Activated T-cell treated with anti-CD3 and anti-CD28 coated beads, Interleukin-2, amount 50 U/mL, for 72 hours (primary cell): ENCODE data around the gene TMEM115. TPM values are rescaled to one million over a fixed set of nuclear protein-coding genes. Genes with fewer than 3 reads are reported as not detected.

Experiments used
- ATAC-seq, 2 donors: fragments of 150-1000 bp; cut with Tn5 transposase; replicated peaks in 1 of 2; 2 replicates each; pipeline ENCODE4 v1.10.0; 2021; ENCODE audit warnings: moderate library complexity in 2 of 2, mild to moderate bottlenecking in 1 of 2
- DNase-seq, 2 donors: peaks; one replicate each; pipeline ENCODE4 v3.0.0; 2021 to 2022; ENCODE audit warnings: mixed read lengths in 1 of 2
- H3K27ac Mint-ChIP-seq: one replicate; pipeline ENCODE4 v1.8.0; 2022; ENCODE audit warnings: mild to moderate bottlenecking, moderate library complexity, mixed read lengths
- H3K27me3 Mint-ChIP-seq: one replicate; pipeline ENCODE4 v1.8.0; 2022; ENCODE audit warnings: low read depth, mixed read lengths
- H3K36me3 Mint-ChIP-seq, 2 donors: one replicate each; pipeline ENCODE4 v1.8.0; 2022; ENCODE audit warnings: mixed read lengths in 2 of 2, mild to moderate bottlenecking in 1 of 2; ENCODE audit not compliant: insufficient read depth in 2 of 2
- H3K4me1 Mint-ChIP-seq: one replicate; pipeline ENCODE4 v1.8.0; 2022; ENCODE audit warnings: low read depth, mixed read lengths
- H3K4me3 Mint-ChIP-seq, 2 donors: one replicate each; pipeline ENCODE4 v1.8.0; 2022; ENCODE audit warnings: mild to moderate bottlenecking in 2 of 2, mixed read lengths in 2 of 2, moderate library complexity in 2 of 2
- H3K9me3 Mint-ChIP-seq, 2 donors: one replicate each; pipeline ENCODE4 v1.8.0; 2022; ENCODE audit warnings: mixed read lengths in 2 of 2
- total RNA-seq, 2 donors: library from RNA; stranded (reverse); gene quantifications; one replicate each; pipeline ENCODE4 v1.2.3, GENCODE V29; 2022

The TMEM115 gene
- total RNA-seq, 2 donors from 2014 or later: 21.5 to 22.6 TPM

DNA sequence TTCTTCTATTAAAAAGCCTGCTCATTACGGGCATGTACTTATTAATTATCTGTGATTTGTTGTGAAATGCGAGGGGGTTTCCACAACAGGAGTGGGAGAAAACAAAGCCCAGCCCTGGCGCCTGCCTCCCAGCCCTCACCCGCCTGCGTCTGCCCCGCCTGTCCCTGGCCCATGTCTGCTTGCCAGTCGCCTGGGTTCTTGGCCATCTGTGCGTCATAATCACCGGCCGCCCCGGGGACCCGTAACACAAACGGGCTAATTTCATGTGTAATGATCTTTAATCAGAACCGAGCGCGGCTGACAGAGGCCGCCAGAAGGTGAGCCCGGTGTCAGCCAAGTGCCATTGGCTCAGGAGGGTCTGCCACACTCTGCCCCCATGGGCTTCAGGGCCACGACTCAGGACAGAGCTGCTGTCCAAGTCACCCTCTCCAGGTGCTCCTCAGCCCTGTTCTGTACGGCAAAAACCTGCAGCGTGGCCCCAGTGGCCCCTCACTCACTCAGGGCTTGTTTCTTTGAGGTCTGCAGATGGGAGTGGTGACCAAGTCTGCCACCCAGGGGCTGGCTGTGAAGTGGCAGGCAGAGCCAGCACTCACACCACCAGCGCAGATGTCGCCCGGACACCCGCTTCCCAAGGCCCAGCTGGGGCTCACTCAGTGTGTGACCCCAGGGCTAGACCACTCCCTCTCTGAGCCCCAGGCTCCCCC is 28.8 kb upstream of the TMEM115 start:
- no peak for ATAC-seq
- H3K4me3 Mint-ChIP-seq: no peak overlapping the region
- H3K4me1 Mint-ChIP-seq: peaks cover 7% of the 10 kb centered on the region
- H3K9me3 Mint-ChIP-seq: no peaks in the 10 kb centered on the region
- no peaks in the 10 kb centered on the region for H3K36me3 Mint-ChIP-seq
- DNase-seq: no peak
- no peaks in the 10 kb centered on the region for H3K27me3 Mint-ChIP-seq
- no peak overlapping the region for H3K27ac Mint-ChIP-seq

DNA sequence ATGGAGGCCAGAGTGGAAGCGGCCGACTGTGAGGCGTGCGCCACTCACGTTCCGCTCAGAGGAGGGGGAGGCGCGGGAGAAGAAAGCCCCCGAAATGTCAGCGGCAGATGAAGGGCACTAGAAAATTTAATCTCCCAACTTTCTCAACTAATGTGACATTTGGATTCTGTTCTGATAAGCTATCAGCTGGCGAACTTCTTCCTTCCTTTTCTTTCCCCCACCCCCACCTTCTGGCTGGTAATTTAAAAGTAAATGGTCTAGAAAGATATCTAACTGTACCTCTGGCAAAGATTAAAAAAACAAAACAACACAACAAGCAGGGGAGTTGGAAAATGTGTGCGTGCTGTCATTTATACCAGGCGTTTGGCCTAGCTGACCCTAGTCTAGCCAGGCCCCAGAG is 26.4 kb upstream of the TMEM115 start:
- Mint-ChIP-seq H3K9me3 (no peaks in the 10 kb centered on the region), H3K27ac (no peak overlapping the region), H3K27me3 (no peaks in the 10 kb centered on the region), H3K36me3 (no peaks in the 10 kb centered on the region), H3K4me3 (no peak overlapping the region), H3K4me1 (no peaks in the 10 kb centered on the region)
- DNase-seq (no peak), ATAC-seq (no peak)

DNA sequence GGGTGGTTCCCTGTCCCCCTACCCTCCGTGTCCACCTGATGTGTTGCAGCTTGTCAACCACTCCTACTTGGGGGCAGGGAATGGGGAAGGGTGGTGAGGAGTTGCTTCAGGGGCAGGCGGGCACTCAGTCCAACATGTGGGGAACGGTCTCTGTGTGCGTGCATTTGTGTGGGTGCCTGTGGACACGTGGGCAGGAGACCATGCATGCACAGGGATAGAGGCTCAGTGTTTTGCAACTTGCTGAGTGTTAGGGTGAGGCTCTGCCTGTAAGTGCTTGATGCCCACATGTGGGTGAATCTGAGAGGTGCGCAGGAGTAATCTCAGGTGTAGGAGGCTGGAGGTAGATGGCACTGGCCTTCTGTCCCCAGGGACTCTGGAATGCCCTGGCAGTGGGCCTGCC is 24.4 kb upstream of the TMEM115 start:
- H3K4me3 Mint-ChIP-seq: no peak overlapping the region
- no peaks in the 10 kb centered on the region for H3K9me3 Mint-ChIP-seq
- no peaks in the 10 kb centered on the region for H3K27me3 Mint-ChIP-seq
- no peaks in the 10 kb centered on the region for H3K36me3 Mint-ChIP-seq
- no peaks in the 10 kb centered on the region for H3K4me1 Mint-ChIP-seq
- no peak for DNase-seq
- H3K27ac Mint-ChIP-seq: no peak overlapping the region
- ATAC-seq: no peak

DNA sequence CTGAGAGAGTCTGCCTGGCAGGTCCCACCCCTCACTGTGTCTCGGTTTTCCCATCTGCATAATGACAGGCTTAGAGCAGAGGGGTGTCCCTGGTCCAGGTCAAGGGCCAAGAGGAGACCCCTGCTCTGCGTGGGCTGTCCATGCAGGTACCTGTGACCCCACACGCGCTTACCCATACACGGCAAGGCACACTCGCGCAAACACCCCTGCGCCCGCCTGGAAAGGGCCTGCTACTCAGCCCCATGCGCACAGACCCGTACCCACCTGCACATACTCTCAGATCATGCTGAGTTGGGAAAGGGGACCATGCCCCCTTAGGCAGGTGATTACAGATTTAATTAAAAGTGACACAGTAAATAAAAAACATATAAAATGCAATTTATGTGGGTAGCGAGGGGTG is 23.4 kb upstream of the TMEM115 start:
- Mint-ChIP-seq H3K4me3 (no peak overlapping the region), H3K27ac (no peak overlapping the region), H3K9me3 (no peaks in the 10 kb centered on the region), H3K4me1 (no peaks in the 10 kb centered on the region), H3K27me3 (no peaks in the 10 kb centered on the region), H3K36me3 (no peaks in the 10 kb centered on the region)
- DNase-seq: no peak
- ATAC-seq: no peak

DNA sequence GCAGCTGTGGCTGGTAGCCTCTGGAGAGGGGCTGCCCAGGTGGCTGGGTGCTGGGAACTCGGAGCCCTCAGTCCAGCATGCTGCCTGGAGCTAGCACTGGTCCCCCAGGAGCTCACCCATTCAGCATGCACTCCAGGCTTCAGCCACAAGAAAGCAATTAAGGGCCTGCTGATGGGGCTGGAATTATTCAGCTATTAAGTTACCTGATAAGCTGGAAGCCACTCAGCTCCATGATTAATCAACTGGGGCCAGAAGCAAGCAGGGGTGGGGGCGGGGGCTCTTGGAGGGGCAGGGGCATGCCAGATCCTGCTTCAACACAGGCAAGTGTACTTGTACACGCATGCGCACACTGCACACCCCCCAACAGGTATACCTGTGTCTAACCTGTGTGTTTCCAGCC is 22.1 kb upstream of the TMEM115 start:
- no peak for DNase-seq
- Mint-ChIP-seq H3K4me3 (no peak overlapping the region), H3K27ac (no peak overlapping the region), H3K36me3 (no peaks in the 10 kb centered on the region), H3K4me1 (no peaks in the 10 kb centered on the region), H3K9me3 (no peaks in the 10 kb centered on the region), H3K27me3 (no peaks in the 10 kb centered on the region)
- no peak for ATAC-seq

DNA sequence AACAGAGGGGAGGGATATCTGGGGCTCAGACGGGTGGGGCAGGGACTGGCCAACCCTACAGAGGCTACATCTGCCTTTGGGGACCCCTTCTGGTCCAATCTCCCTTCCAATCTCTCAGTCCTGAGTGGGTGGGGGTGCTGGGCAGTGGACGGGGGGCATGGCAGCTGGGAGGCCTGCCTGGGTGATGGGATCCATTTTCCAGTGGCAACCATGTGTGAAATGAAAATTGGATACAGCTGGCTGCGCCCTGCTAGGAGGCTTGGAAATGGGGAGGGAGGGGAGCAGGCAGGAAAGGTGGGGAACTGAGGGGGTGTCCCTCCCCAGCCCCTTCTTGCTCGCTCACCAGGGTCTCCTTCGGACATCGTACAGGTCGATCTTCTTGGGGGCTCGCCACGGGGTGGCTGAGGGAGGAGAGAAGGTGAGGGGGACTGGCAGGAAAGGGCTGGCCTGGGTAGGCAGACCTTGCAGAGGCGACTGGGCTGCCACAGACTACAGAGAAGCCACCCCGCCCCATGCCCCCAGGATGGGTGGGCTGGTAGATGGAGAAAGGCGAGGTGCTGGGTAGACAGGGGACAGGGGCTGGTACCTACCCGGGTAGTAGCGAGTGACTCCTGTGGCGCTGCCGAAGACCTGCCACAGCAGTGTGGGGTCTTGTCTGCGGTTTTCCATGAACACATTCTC is 21.2 kb upstream of the TMEM115 start:
- H3K4me3 Mint-ChIP-seq: no peak overlapping the region
- no peak overlapping the region for H3K27ac Mint-ChIP-seq
- no peaks in the 10 kb centered on the region for H3K4me1 Mint-ChIP-seq
- no peaks in the 10 kb centered on the region for H3K27me3 Mint-ChIP-seq
- DNase-seq: no peak
- no peaks in the 10 kb centered on the region for H3K9me3 Mint-ChIP-seq
- no peak for ATAC-seq
- no peaks in the 10 kb centered on the region for H3K36me3 Mint-ChIP-seq

DNA sequence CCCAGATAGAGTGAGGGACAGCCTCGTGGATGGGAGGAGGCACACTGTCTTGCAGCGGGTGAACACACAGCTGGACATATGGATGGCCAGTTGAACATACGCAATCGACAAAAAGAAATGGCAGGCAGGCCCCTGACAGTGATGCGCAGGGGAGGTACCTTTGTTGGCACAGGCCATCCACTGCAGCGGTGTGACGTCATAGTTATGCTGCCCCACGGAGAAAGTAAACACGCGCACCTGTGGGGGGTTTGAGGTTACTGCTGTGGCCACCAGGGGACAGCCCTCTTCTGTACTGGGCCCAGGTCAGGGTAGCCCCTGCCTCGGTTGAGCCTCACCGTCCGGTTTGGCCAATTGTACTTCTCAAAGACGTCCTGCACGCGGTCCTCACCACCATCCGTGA is 19.4 kb upstream of the TMEM115 start:
- Mint-ChIP-seq H3K4me1 (no peaks in the 10 kb centered on the region), H3K36me3 (no peaks in the 10 kb centered on the region), H3K9me3 (no peaks in the 10 kb centered on the region), H3K4me3 (no peak overlapping the region), H3K27me3 (no peaks in the 10 kb centered on the region), H3K27ac (no peak overlapping the region)
- DNase-seq (no peak), ATAC-seq (no peak)

DNA sequence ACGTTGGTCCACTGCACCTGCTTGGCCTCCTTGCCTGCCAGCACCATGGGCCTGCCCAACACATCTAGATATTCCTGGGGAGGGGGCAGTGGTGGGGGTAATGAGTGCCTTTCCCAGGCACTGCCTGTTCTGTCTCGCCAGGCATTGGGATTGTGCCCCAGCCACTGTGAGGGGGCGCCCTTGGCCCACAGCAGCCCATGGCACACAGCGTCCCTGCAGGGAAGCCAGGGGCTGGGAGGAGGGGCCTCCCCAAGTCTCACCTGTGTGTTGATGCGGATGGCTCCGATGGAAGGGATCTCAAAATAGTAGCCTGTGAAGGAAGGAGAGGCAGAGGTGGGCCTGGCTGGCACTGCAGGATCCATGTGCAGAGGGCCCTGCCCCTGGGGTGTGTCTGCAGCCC is 18.7 kb upstream of the TMEM115 start:
- H3K27me3 Mint-ChIP-seq: no peaks in the 10 kb centered on the region
- H3K27ac Mint-ChIP-seq: no peak overlapping the region
- no peak for DNase-seq
- no peaks in the 10 kb centered on the region for H3K36me3 Mint-ChIP-seq
- ATAC-seq: no peak
- H3K4me1 Mint-ChIP-seq: peaks cover 1% of the 10 kb centered on the region
- H3K9me3 Mint-ChIP-seq: no peaks in the 10 kb centered on the region
- no peak overlapping the region for H3K4me3 Mint-ChIP-seq

DNA sequence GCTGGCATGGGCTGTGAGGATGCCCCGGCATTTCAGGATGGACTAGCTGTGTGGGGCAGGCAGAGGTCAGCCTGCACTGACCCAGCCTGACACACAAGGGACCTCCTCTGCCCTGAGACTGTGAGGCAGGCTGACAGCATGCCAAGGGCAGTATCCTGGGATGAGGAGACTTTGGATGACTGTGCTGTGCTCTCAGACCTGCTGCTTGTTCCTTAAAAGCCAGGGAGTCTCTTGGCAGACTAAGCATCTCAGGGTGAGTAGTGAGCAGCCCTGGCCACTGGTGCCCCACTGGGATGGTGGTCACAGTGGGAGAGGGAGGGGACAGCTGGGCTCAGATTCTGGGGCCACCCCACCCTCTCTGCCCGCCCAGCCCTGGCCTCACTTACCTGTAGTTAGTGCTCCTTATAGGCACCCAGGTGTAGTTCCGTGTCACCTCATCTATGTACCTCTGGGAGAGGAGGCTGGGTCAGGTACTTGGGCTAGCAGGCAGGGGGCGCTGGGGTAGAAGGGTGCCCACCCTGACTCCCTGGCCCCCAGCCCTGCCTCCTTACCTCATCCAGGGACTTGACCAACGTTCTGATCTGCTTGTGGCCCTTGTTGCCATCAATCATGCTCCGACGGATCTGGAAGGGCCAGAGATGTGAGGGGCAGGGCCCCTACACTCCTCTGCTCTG is 16.1 kb upstream of the TMEM115 start:
- H3K9me3 Mint-ChIP-seq: no peaks in the 10 kb centered on the region
- no peaks in the 10 kb centered on the region for H3K27me3 Mint-ChIP-seq
- no peak overlapping the region for H3K27ac Mint-ChIP-seq
- H3K4me1 Mint-ChIP-seq: peaks cover 7% of the 10 kb centered on the region
- no peak overlapping the region for H3K4me3 Mint-ChIP-seq
- no peaks in the 10 kb centered on the region for H3K36me3 Mint-ChIP-seq
- DNase-seq (no peak), ATAC-seq (no peak)

DNA sequence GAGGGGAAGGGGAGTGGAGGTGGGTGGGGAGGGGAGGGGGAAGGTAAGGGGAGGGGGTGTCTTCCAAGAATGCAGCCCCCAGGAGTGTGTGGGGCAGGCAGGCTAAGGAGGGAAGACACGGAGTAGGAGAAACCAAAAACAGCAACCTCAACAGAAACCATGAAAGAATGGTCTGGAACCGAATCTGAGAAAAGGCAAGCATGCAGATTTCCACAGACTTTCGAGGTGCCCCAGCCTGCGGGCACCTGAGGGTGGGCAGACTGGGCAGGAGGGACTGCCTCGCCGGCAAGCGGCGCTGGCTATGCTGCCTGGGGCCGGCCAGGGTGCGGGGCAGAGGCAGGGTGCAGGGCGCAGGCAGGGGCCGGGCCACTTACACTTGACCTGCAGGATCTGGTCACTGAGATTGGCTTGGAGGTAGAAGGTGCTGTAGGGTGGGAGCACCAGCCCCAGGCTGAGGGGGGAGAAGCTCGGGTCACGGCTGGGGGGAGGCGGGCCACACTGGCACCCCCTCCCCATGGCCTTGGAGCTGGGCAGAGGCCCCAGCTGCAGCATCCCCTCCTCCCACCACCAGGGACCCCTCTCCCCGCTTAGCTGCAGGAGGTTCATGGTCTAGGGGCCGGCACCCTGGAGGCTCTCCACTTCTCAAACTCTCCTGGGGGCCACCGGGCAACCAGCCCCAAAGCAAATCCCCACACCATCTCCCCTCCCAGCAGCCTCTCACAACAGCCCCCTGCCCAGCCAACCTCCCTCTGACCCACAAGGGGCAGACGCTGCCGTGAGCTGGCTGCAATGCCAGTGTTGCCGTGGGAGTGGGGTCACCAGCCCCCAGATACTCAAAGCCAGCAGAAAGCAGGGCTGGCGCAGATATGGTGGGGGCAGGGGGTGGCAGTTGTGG is 15.3 kb upstream of the TMEM115 start:
- no peak for DNase-seq
- no peak for ATAC-seq
- Mint-ChIP-seq H3K27ac (no peak overlapping the region), H3K36me3 (no peaks in the 10 kb centered on the region), H3K4me1 (peaks cover 7% of the 10 kb centered on the region), H3K9me3 (no peaks in the 10 kb centered on the region), H3K4me3 (no peak overlapping the region), H3K27me3 (no peaks in the 10 kb centered on the region)

DNA sequence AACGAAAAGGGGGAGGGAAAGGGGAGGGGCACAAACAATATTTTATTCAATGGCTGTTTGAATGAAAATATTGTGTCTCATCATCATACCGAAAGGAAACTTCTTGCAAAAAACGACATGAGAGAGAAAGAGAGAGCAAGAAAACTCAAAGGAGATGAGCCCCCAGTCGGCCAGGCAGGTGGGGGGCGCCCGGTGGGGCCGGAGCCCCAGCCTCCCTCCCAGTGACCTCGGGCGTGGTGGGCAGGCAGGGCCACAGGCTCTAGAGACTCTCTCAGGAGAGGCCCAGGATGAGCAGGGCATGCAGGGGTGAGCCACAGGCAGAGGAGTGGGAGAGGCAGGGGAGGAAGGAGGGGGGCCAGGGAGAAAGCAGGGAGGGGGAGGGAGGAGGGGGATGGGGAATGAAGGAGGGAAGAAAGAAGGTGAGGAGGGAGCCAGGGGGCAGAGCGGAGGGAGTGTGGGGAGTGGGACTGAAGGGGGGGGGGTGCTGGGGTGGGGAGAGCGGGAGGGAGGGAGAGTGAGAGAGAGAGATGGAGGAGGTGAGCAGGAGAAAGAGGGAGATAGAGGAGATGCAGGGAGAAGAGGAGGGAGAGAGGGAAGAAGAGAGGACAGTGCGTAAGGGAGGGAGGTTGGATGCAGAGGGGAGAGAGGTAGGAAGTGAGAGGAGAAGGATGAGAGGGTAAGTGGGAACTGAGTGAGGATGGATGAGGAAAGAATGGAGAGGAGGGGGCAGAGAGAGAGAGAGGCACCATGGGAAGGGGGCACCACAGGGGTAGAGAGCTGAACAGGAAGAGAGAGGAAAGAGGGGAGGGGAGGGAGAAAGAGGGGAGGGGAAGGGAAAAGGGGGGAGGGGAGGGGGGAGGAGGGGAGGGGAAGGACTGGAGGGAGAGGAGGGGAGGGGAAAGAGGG is 14.1 kb upstream of the TMEM115 start:
- no peaks in the 10 kb centered on the region for H3K9me3 Mint-ChIP-seq
- no peak for DNase-seq
- H3K27me3 Mint-ChIP-seq: no peaks in the 10 kb centered on the region
- H3K4me1 Mint-ChIP-seq: peaks cover 7% of the 10 kb centered on the region
- no peaks in the 10 kb centered on the region for H3K36me3 Mint-ChIP-seq
- no peak overlapping the region for H3K4me3 Mint-ChIP-seq
- no peak overlapping the region for H3K27ac Mint-ChIP-seq
- ATAC-seq: no peak

DNA sequence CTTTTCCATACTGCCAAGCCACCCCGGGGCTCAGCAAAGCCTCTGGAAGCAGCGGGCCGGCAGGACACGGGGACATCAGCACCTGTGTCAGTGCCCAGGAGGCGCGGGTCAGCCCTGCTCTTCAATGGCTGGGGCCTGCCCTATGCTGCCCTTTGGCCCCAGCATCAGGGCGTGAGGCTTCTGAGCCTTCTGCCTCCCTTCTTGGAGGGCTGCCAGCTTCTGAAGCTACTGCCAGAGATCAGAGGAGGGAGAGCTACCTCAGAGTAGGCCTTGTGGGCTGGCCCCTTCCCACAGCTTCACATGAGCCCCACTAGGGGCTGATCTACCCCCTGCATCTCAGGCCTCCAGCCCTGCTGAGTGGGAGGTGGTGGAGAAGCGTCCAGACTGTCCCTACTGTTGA is 13.0 kb upstream of the TMEM115 start:
- Mint-ChIP-seq H3K36me3 (no peaks in the 10 kb centered on the region), H3K27me3 (no peaks in the 10 kb centered on the region), H3K27ac (no peak overlapping the region), H3K4me3 (no peak overlapping the region), H3K4me1 (peaks cover 7% of the 10 kb centered on the region), H3K9me3 (no peaks in the 10 kb centered on the region)
- ATAC-seq (no peak), DNase-seq (no peak)
